Mammary epithelial cell (primary cell): ENCODE measurements around the gene RFC1.

Experiments
- EZH2 ChIP-seq: IDR thresholded peaks from 2 replicates; pipeline ENCODE4 v1.6.1; 2012; ENCODE audit warnings: low read length, inconsistent platforms, borderline replicate concordance
- TF ChIP-seq, protein P1 (sequence below), 2 donors: IDR thresholded peaks in 1 of 2; conservative IDR thresholded peaks in 1 of 2; 2 replicates each; pipeline ENCODE4 v1.5.1; 2011 to 2012; ENCODE audit warnings: inconsistent platforms in 2 of 2, low read length in 2 of 2, mild to moderate bottlenecking in 2 of 2, control low read depth in 1 of 2, low read depth in 1 of 2; ENCODE audit not compliant: insufficient read depth in 1 of 2; ENCODE audit errors: extremely low read depth in 1 of 2

- TF ChIP-seq, protein P1, sequence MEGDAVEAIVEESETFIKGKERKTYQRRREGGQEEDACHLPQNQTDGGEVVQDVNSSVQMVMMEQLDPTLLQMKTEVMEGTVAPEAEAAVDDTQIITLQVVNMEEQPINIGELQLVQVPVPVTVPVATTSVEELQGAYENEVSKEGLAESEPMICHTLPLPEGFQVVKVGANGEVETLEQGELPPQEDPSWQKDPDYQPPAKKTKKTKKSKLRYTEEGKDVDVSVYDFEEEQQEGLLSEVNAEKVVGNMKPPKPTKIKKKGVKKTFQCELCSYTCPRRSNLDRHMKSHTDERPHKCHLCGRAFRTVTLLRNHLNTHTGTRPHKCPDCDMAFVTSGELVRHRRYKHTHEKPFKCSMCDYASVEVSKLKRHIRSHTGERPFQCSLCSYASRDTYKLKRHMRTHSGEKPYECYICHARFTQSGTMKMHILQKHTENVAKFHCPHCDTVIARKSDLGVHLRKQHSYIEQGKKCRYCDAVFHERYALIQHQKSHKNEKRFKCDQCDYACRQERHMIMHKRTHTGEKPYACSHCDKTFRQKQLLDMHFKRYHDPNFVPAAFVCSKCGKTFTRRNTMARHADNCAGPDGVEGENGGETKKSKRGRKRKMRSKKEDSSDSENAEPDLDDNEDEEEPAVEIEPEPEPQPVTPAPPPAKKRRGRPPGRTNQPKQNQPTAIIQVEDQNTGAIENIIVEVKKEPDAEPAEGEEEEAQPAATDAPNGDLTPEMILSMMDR (conservative IDR thresholded peaks at IDR 0.05 in 1 of 2, IDR thresholded peaks at IDR 0.05 in 1 of 2; ENCODE audit: extremely low read depth in 1 of 2, insufficient read depth in 1 of 2, low read depth in 1 of 2, low read length in 2 of 2), result no peak
- no peak for TF ChIP-seq EZH2
Observed at GRCh38 chr4:39259571-39260330, 106.4 kb downstream of the RFC1 start.
